ENCODE measurements around the gene POLR1B. TPM values are rescaled to one million over a fixed set of nuclear protein-coding genes. Genes with fewer than 3 reads are reported as not detected.
"Not testable (repeated sequence)": the region's sequence is repeated elsewhere in the genome, so short reads cannot be mapped to it uniquely, and the experiment has no call there.

Gene POLR1B
- polyA plus RNA-seq, 3 donors = 3.1 to 7.6 (median 4.4) TPM

GRCh38 chr2:112534826-112535225, 7.4 kb upstream of the POLR1B start:
- WGBS, 3 donors = 64 to 80% (median 77%) methylated on average over 1 of the region's 1 CpG
- no peak overlapping the region for H3K27ac ChIP-seq (ENCODE audit: low read depth, low read length)

GRCh38 chr2:112536665-112537064, 5.6 kb upstream of the POLR1B start:
- not testable (repeated sequence) for H3K27ac ChIP-seq (ENCODE audit: low read depth, low read length)

DNA sequence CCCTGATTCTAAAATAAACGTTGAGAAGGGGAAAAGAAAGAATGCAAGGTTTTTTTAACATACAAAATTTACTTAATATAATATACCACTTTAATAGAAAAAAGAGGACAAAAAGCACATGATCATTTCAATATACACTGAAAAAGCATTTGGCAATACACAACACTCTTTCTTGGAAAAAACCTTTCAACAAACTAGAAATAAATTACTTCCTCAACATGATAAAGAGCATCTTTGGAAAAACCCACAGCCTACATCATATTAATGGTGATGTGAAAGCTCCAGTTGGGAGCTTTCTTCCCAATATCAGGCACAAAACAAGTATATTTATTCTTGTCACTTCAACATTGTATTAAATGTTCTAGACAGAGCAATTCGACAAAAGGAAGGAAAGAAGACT, 3.0 kb upstream of the POLR1B start:
- no peak overlapping the region for H3K27ac ChIP-seq (ENCODE audit: low read depth, low read length)
- 48 to 78% (median 71%) methylated on average over 2 of the region's 2 CpGs for WGBS, 3 donors

GRCh38 chr2:112540906-112541305, 1.4 kb upstream of the POLR1B start:
- H3K27ac ChIP-seq (ENCODE audit: low read depth, low read length) = no peak overlapping the region
- WGBS, 3 donors = 24 to 39% (median 38%) methylated on average over 2 of the region's 2 CpGs

- peak overlapping the region; percentile 87 for H3K27ac ChIP-seq (ENCODE audit: low read depth, low read length)
- WGBS, 3 donors = 10 to 17% (median 15%) methylated on average over 34 of the region's 34 CpGs
These were observed 746 bp upstream of the POLR1B start for GRCh38 chr2:112541315-112542122.

DNA sequence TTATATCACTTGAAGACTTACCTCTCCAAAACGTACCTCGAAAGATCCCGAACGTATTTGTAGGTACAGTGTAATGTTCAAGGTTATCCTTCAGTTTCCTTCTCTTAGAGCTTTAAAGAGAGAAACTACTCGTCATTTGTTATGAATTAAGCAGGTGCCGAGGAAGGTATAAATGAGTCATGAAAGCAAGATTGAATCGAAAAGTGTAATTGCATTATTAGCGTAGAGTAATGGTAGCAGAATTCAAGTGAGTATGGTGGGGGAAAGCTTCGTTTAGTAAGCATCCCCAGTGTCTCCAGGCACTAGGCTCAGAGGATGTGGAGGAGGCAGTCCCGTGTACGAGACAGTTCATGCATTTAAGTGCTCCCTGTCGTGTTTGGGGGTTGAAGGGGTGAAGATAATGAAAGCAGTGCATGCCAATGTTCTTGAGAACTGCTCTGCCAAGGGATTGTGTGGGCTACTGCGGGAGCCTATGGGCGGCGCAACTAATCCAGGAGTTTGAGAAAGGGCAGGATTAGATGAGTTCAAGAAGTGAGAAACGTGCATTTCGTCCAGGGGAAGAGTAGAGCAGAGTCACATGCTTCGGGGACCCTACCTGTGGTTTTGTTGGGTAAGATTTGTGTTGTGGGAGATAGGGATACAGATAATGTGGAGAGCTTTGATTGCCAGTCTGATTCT, 858 bp downstream of the POLR1B start:
- WGBS, 3 donors = 5 to 7% (median 6%) methylated on average over 18 of the region's 18 CpGs
- H3K27ac ChIP-seq (ENCODE audit: low read depth, low read length) = no peak overlapping the region

DNA sequence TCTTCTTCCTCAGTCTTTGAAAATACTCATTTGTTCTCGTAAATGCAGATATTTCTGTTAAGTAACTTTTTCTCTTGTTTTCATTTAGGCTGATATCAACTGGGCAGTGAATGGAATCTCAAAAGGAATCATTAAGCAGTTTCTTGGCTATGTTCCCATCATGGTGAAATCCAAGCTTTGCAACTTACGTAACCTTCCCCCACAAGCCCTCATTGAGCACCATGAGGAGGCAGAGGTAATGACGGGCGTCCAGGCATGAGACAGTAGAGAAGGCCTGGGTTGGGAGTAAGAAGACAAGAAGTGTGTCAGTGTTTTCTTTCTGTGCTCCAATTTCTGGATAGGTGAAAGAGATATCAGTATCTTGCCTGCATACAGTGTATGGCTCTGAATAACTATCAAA, 5.1 kb downstream of the POLR1B start:
- no peak overlapping the region for H3K27ac ChIP-seq (ENCODE audit: low read depth, low read length)
- WGBS, 3 donors = 55 to 63% (median 59%) methylated on average over 4 of the region's 4 CpGs

DNA sequence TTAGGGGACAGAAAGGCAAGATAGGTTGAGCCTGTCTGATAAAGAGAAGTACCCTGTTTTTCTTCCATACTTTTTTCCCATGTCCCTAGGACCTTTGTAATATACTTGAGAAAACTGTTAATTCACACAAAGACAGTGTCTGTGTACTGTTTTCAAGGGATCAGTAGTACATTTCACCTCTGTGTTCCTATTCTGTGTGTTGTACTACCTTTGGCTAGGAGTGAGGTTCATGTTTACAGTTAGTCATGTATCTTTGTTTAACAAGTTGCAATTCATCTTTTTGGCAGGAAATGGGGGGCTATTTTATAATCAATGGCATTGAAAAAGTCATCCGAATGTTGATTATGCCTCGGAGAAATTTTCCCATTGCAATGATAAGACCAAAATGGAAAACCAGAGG, 6.7 kb downstream of the POLR1B start:
- 67 to 96% (median 94%) methylated on average over 2 of the region's 2 CpGs for WGBS, 3 donors
- no peak overlapping the region for H3K27ac ChIP-seq (ENCODE audit: low read depth, low read length)

DNA sequence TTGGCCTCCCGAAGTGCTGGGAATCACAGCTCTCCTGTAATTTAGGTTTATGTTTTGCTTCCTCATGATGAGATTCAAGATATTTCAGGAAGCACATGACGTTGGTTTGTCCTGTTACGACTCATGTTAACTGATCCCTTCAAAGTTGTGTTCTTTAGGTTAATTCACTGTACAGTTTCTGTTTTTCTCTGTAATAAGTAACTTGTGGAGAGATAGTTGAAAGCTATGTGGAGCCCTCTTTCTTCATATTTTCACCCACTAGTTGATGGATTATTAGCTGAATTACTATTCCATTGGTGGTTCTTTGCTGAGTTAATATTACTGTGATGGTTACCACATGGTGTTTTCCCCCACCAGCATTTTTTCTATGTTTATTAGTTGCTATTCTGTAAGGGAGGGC, 23.8 kb downstream of the POLR1B start:
- no peak overlapping the region for H3K27ac ChIP-seq (ENCODE audit: low read depth, low read length)
- WGBS, 3 donors = 66 to 87% (median 73%) methylated on average over 3 of the region's 3 CpGs

GRCh38 chr2:112566508-112566907, 24.2 kb downstream of the POLR1B start:
- 96 to 99% (median 97%) methylated on average over 5 of the region's 5 CpGs for WGBS, 3 donors
- not testable (repeated sequence) for H3K27ac ChIP-seq (ENCODE audit: low read depth, low read length)

DNA sequence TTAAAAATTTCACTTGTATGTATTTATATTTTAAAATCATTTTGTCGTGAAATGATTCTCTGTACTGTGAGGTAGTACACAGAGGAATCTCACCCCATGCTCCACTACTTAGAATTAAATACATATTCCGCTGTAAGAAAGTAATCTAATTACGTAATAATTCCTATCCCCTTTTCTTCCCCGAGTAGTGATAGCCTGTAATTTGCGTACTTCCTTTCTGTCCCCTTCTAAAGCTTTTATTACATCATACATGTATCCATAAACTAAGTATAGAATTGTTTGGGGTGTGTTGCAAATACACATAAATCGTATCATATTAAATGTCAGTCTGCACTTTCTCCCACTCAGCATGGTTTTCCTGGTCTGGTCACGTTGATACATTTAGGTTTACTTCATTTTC, 29.7 kb downstream of the POLR1B start:
- H3K27ac ChIP-seq (ENCODE audit: low read depth, low read length) = no peak overlapping the region
- 69 to 88% (median 70%) methylated on average over 7 of the region's 7 CpGs for WGBS, 3 donors

DNA sequence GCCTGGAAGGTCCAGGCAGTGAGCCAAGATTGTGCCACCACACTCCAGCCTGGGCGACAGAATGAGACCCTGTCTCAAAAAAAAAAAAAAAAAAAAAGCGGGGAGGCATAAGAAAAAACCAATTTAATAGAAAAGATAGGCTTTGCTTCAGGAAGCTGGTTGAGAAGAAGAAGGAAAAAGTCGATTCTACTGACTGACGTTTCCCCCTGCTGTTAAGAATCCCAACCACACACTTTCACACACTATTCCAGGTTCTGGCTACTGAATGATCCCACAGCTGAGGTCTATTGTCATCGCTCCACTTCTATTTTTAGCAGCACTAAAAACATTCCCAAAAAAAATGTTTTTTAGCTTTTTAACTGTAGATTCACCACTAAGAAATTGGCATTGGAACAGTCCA, 35.5 kb downstream of the POLR1B start:
- 30 to 63% (median 49%) methylated on average over 5 of the region's 5 CpGs for WGBS, 3 donors

GRCh38 chr2:112579241-112579640, 37.0 kb downstream of the POLR1B start:
- no peak overlapping the region for H3K27ac ChIP-seq (ENCODE audit: low read depth, low read length)

More for the DNA sequence above, 35.5 kb downstream of the POLR1B start:
- no peak overlapping the region for H3K27ac ChIP-seq (ENCODE audit: low read depth, low read length)

GRCh38 chr2:112580084-112580483, 37.8 kb downstream of the POLR1B start:
- WGBS, 3 donors = 92 to 96% (median 93%) methylated on average over 7 of the region's 7 CpGs
- no peak overlapping the region for H3K27ac ChIP-seq (ENCODE audit: low read depth, low read length)

GRCh38 chr2:112582314-112582746, 40.1 kb downstream of the POLR1B start:
- H3K27ac ChIP-seq (ENCODE audit: low read depth, low read length) = no peak overlapping the region
- WGBS, 3 donors = 32 to 41% (median 40%) methylated on average over 10 of the region's 10 CpGs

GRCh38 chr2:112583497-112584133, 41.4 kb downstream of the POLR1B start:
- H3K27ac ChIP-seq (ENCODE audit: low read depth, low read length) = peak overlapping the region; percentile 4
- 29 to 52% (median 44%) methylated on average over 19 of the region's 19 CpGs for WGBS, 3 donors

DNA sequence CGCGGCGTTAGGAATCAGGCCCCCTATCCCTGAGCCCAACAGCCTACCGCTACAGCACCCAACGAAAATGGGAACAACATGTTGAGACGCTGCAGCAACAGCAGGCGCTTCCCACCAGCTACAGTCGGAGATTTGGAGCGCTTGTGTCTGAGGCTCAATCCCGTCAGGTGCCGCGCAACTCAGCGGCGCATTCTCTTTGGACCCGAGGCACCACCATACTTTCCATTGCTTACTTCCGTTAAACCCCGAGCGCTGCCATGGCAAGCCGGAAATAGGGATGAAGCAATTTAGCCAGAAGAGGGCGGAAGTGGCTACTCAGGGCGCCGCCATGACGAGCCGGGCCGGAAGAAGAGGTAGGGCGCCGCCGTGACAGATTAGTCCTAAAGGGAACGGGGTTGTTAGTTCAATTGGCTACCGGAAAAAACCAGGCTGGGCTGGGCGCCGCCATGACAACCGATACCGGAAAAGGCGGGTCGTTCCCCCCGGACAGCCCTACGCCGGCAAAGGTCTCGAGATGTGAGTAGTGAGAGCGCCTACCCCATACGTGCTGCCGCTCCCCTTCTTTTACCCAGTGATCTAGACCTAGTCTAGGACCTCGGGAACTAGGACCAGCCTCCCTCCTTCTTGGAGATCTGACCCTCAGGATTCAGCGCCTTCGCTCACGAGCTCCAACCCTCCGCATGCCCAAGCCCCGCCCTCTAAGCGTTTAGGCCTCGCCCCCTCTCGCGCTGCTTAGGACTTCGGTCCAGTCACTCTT, 42.0 kb downstream of the POLR1B start, which contains the start of gene CHCHD5:
Gene CHCHD5, plus strand, starts transcription at position 476 of the 757 bp plus-strand sequence. Its CDS starts 39 bp downstream, at position 515.
- H3K27ac ChIP-seq (ENCODE audit: low read depth, low read length) = peak within 1 kb of the TSS; percentile 88
- WGBS, 3 donors = 1% methylated on average over 54 of the region's 54 CpGs

DNA sequence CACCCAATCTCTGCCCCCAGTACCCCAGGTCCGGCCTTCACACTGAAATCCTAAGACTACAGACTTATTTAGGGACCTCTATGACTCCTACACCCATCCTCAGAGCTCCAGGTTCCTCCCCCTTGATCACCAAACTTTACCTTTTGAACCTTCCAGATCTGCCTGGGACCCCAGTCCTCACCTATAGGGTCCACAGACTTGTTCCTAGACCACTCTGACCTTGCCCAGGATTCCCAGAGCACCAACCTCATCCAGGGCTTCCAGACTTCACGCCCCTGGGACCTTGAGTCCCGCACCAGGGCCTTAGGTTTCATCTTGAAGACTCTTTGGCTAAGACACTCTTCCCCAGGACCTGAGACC, 42.6 kb downstream of the POLR1B start:
- H3K27ac ChIP-seq (ENCODE audit: low read depth, low read length) = peak overlapping the region; percentile 88
- WGBS, 3 donors = 54 to 65% (median 63%) methylated on average over 3 of the region's 3 CpGs

DNA sequence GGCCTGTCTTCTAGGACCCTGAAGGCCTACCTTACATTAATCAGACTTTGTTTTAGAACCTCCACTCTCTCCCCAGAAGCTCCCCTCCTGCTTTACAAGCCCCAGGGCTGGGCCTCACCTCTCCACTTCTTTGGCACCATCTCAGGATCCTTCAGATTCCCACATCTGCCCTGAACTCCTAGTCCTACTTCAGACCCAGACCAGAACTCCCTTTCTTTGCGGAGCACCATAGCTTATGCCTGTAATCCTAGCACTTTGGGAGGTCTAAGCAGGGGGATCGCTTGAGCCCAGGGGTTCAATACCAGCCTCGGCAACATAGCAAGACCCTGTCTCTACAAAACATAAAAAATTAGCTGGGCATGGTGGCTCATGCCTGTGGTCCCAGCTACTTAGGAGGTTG, 43.1 kb downstream of the POLR1B start:
- 96 to 100% (median 96%) methylated on average over 3 of the region's 3 CpGs for WGBS, 3 donors

More for the DNA sequence above, 43.1 kb downstream of the POLR1B start:
- H3K27ac ChIP-seq (ENCODE audit: low read depth, low read length) = no peak overlapping the region
